Retinal pigment epithelial cell (primary cell): Measurements from ENCODE around the gene RHEBL1.

Experiments
- DNase-seq: peaks from one replicate; pipeline ENCODE4 v3.0.0-alpha.2; 2010; ENCODE audit warnings: low read depth
- H3K4me3 ChIP-seq: 2 replicates; pipeline ENCODE4 v1.5.1; 2011; ENCODE audit warnings: mild to moderate bottlenecking, low read length, control low read depth, moderate library complexity
- TF ChIP-seq, protein P1 (sequence below): conservative IDR thresholded peaks from 2 replicates; pipeline ENCODE4 v1.5.1; 2011; ENCODE audit warnings: low read depth, low read length, control low read depth, inconsistent platforms

Gene RHEBL1

DNA sequence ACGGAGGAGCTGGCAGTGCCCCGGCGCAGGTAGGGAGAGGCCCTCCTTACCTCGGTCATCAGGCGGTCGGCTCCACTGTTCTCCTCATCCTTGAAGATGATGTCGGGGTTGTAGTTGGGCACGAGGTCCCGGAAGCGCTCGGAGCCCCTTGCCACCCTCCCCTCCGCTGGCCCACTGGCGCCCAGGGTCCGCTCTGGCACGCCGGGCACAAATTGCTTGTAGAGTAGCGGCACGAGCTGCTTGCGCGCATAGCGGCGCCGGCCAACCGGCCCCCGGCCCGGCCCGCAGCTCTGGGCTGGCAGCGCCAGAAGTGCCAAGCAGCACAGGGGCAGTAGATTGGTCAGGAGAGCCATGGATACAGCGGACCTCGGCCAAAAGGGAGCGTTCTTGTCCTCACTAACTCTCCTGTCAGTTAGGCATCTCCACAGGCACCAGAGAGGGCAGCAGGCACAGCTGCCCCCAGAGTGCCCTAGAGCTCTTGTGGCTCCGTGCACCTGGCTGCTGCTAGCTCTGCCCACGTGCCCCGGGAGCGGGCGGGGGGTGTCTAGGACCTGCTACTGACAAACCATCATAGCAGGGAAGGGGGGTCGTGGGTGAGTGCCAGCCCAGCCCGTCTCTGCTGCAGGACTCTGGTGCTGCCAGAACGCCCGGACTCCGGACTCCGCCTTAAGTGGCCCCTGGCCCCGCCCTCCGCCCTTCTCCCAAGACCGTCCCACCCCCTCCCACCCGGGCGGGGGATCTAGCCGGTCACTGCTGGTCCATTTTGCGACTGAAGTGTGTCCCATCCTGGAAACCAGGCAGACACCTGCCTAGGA is 24.6 kb upstream of the RHEBL1 start, which contains the start of gene DHH:
TSS of gene DHH (minus strand) at position 642 of the 815 bp plus-strand sequence. CDS start at position 353, 289 bp downstream.
- DNase-seq = no peak
- TF ChIP-seq, protein P1, sequence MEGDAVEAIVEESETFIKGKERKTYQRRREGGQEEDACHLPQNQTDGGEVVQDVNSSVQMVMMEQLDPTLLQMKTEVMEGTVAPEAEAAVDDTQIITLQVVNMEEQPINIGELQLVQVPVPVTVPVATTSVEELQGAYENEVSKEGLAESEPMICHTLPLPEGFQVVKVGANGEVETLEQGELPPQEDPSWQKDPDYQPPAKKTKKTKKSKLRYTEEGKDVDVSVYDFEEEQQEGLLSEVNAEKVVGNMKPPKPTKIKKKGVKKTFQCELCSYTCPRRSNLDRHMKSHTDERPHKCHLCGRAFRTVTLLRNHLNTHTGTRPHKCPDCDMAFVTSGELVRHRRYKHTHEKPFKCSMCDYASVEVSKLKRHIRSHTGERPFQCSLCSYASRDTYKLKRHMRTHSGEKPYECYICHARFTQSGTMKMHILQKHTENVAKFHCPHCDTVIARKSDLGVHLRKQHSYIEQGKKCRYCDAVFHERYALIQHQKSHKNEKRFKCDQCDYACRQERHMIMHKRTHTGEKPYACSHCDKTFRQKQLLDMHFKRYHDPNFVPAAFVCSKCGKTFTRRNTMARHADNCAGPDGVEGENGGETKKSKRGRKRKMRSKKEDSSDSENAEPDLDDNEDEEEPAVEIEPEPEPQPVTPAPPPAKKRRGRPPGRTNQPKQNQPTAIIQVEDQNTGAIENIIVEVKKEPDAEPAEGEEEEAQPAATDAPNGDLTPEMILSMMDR = no peak
- peak within 1 kb of the TSS; percentile 37 for H3K4me3 ChIP-seq

DNA sequence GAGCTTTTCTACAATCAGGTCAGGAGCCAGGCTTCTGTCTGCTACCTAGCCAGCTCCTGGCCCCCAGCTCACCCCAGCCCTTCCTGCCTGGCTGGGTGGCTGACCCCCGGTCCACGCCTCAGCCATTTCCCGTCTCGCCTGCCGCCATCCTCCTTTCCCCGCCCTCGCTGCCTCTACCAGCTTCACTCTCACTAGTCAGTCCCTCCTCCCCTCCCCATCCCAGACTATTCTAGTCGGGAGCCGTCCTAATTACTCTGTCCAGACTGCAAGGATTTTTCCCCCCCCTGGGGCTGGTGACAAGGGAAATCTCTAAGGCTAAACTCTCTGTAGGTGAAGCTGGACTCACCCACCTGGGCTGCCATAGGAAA is 24.0 kb upstream of the RHEBL1 start:
- no peak for DNase-seq
- H3K4me3 ChIP-seq = peak overlapping the region; percentile 37
- TF ChIP-seq, protein P1 = no peak

DNA sequence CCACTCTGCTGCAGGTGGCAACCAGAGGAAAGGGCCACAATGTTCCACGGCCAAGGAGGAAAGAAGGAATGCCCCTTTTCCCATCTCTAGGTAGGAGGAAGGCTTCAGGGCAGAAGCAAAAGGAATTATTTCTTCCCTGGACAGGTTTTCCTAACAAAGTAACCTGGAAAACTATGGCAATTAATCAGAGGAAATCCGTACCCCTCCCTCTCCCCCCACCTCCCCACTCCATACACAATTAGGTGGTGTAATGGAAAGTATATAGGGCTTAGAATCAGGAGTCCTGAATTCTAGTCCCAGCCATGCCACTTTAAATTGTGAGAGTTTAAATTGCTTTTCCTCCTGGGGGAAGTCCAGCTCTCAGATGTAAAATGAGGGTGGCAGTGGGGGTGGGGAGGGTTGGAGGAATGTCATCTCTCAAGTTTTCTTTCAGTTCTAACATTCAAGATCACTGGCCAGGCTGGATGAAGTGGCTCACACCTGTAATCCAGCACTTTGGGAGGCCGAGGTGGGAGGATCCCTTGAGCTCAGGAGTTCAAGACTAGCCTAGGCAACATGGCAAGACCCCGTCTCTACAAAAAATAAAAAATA is 23.1 kb upstream of the RHEBL1 start:
- H3K4me3 ChIP-seq = no peak overlapping the region
- TF ChIP-seq, protein P1 = no peak
- DNase-seq = no peak

GRCh38 chr12:49092086-49092815 is 22.5 kb upstream of the RHEBL1 start:
- peak overlapping the region; percentile 45 for H3K4me3 ChIP-seq
- DNase-seq = no peak
- TF ChIP-seq, protein P1 = peak; percentile 72

GRCh38 chr12:49091836-49092085 is 22.0 kb upstream of the RHEBL1 start:
- TF ChIP-seq, protein P1 = no peak
- DNase-seq = no peak
- peak overlapping the region; percentile 45 for H3K4me3 ChIP-seq

- DNase-seq = no peak
- peak overlapping the region; percentile 45 for H3K4me3 ChIP-seq
- TF ChIP-seq, protein P1 = no peak
These were observed 21.5 kb upstream of the RHEBL1 start for GRCh38 chr12:49091056-49091835.
